Measurements from ENCODE around the gene FAM222A.

Gene FAM222A

DNA sequence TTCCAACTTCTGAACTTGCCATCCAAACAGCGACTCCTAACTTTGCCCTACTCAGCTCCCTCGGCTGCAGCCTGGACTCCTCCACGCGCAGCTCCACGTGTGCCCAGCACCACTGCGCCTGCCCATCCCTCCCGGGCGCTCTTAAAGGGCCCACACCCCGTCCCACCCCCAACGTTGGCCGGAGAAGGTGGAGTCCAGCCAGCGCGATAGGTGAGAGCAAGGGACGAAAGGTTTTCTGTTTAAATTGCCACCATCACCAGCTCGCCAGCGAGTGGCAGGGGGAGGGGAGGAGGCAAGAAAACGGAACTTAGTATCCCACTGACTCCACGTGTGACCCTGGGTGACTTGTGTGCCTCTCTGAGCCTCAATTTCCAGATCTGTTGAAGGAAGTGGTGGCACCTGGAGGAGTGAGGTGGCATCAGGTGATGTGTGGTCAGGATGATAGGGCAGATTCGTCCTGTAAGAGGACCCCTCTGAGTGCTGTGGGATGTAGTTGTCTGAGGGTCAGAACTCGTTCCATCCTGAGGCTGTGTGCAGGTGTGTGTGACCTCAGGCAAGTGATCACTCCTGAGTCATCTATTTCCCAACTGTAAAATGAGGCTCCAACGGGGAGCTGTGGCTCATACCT is 59.9 kb downstream of the FAM222A start:
- DNase-seq (ENCODE audit: low read depth): no peak

DNA sequence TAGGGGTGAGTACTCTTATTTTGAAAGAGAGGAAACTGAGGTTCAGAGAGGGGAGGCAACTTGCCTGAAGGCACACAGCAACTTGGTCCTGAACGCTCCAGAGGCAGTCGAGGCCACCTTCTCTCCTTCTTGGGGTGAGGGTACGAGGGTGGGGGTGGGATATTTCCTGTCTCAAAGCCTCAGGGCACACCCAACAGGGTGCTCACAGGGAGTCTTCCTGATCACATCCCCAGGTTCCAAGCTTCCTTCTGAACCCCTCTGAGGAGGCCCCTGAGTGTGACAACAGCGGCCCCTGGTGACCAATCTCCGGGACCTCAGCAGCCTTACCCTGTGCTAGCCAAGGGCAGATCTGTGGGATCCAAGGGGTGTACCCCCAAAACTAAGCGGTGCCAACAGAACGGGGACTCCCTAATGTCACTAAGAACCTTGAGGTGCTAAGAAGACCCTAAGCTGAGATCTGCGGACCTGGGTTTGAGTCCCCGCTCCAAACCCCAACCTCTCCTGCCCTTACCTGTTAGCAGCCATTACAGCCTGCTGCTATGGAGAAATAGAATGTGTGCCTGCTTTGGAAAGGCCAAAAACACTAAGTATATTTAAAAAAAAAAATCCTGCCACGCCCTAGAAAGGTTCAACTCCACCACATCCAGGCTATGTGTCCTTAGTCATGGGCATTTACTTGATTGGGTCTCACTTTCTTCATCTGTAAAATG is 61.7 kb downstream of the FAM222A start:
- DNase-seq (ENCODE audit: low read depth): no peak

DNA sequence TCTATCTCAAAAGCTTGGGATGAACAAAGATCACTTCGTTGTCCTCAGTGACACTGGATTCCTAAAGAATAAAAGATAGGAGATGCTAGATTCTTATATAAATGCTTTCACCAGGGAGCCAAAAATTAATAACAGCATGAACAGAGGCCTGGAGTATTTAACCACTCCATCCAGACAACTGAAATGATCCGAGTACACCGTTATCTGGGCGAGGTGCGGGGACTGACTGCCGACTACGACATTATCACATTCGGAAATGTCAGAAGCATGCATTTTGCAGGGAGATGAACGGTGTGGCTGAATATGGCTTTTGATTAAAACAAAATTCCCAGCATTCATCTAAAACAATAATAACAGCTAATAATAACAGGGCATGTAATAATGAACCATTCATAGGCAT is 63.0 kb downstream of the FAM222A start:
- no peak for DNase-seq (ENCODE audit: low read depth)

DNA sequence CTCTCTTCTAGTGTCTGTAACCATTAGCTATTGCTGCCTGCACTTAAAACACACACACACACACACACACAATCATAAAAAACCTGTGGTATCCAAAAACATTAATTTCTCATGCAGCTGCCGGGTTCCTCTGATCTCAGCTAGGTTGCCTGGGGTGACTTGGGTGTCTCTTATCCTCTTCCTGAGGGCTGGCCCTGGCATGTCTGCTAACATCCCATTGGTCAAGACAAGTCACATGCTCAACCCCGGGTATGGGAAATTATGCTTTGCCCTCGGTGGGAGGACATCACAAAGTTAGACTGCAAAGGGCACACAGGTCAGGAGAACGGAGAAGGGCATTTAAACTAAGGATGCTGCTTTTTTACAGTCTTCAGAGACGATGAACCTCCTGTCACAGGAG is 63.9 kb downstream of the FAM222A start:
- DNase-seq (ENCODE audit: low read depth): no peak

DNA sequence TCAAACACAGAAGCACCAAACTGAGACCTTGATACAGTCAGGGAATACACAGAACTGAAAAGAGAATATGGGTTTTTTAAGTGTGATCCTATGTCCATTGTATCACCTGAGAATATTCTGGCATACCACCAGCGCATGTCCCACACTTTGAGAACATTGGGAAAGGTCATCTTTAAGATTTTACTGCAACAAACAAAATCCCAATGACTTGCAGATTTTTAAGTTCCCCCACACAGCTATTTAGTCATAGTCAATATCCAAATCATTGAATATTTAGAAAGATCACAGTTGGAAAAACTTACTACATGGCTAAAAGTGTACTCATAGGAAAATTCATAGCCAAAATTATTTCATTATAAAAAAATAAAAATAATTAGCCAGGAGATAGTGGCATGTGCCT is 65.1 kb downstream of the FAM222A start:
- no peak for DNase-seq (ENCODE audit: low read depth)

DNA sequence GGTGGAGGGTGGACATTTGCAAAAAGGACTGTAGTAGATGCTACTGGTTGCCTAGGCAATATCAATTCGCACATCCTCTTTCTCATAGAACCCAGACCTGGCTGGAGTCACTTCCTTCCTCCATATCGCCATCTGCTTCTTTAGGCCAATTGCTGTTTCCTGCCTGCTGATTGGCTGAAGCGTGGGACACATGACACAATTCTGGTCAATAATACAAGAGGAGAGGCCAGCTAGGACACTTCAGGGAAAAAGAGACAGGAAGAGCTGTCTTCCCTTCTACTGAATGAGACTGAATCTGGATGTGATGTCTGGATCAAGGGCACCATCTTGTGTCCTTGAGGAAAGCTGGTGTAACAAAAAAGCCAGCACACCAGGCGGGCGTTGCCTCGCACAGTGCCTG is 65.8 kb downstream of the FAM222A start:
- no peak for DNase-seq (ENCODE audit: low read depth)

DNA sequence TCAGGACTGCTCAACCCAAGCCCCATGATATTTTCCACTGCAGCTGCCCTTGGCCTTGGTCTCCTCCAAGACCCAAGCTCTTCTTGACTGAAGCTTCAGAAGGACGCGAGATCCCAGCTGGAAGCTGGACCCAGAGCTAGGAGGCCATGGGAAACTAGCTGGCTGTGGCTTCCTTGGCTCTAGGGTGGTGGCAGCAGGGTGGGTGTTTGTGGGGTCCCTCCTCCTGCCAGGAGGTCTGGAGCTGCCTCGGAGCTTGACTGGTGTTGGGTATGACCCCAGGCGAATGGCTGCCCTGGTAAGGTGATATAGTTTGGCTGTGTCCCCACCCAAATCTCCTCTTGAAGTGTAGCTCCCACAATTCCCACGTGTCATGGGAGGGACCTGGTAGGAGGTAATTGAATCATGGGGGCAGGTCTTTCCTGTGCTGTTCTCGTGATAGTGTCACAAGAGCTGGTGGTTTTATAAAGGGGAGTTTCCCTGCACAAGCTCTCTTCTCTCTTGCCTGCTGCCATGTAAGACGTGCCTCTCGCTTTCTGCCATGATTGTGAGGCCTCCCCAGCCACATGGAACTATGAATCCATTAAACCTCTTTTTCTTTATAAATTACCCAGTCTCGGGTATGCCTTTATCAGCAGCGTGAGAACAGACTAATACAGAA is 68.2 kb downstream of the FAM222A start:
- no peak for DNase-seq (ENCODE audit: low read depth)

DNA sequence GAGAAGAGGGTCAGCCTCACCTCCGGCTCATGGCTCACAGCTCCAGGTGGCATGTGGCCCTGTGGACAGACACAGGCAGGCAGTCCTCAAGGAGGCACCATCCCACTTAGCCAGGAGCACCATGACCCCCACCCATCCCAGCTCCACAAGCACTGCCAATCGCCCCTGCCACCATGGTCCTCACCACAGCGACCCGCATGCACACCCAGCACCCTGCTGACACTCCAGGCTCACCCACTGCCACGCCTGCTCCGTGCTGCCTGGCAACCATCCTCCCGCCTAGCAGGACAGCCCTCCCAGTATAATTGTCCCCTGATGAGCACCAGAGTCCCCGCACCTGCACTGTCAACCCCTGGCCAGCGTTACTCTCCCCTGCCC is 68.7 kb downstream of the FAM222A start:
- DNase-seq (ENCODE audit: low read depth): no peak

DNA sequence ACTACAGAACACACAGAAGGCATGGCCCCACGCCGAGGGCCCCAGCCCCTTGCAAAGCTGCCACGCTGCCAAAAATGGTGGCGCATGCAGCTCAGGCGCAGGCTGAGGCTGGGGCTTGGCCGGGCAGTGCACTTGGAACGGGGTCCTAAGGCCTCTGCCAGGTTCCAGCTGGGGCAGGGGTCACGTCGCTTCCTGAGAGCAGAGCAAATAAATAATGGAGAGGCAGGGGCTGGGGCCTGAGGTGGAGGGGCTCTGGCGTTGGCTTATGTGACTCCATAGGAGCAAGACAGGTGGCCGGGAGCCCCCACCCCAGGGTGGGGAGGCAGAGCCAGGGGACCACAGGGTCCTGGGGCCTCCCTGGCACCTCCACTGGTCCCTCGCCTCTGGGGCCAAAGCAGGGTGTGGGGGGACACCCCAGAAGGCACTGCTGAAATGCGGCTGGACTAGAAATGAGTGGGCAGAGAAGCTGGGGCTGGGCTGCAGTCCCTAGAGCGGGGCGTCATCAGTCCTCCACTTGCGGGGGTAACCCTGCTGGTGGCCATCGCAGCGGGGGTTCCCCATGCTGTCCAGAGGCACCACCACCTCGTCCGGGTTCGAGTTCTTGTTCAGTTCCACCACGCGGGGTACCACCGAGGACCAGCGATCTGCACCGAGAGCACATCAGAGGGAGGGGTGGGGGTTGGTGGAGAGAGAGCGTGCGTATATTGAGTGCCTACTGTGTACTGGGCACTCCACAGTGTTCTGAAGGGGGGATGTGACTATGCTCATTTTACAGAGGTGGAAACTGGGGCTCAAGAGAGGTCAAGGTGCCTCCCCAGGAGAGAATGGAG is 69.7 kb downstream of the FAM222A start:
- no peak for DNase-seq (ENCODE audit: low read depth)

DNA sequence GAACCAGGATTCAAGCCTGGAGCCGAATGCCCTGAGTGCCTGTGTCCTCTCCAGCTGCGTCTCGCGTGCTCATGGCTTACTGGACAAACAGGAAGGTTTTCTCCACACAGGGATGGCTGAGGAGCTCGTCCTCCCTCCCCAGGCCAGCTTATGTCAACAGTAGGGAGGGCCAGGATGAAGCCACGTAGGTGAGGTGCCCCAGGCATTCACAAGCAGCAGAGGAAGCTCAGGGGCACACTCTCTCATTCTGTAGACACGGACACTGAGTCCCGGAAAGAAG is 70.3 kb downstream of the FAM222A start:
- no peak for DNase-seq (ENCODE audit: low read depth)

DNA sequence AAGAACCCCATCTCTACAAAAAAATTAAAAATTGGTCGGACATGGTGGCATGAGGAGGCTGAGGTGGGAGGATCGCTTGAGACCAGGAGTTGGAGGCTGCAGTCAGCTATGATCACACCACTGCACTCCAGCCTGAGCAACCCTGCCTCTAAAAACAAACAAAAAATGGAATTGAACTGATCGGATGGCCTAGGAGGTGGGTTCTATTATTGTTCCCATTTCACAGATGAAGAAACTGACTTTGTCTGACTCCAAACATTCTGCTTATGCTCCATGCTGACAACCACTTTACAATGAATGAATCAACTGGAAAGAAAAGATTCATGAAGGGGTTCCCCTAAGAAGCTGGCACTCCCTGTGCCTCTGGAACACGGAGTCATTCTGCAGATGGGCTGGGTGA is 72.2 kb downstream of the FAM222A start:
- no peak for DNase-seq (ENCODE audit: low read depth)

DNA sequence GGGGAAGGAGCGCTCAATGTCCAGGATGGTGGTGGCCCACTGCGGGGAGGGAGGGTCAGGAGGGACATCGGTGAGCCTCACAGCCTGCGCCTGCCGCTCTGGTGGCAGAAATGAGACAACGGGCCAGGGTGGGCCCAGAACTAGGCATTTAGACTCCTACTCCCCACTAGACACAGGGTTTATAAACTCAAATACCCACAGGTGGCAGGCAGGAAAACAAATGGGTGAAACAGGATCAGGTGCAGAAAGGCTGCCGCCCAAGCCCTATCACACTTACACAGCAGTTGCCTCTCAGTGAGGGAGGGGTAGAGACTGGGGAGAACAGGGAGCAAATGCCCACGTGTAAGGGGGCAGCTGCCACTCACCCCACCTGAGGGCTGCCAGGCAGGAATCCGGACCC is 73.2 kb downstream of the FAM222A start:
- DNase-seq (ENCODE audit: low read depth): no peak

DNA sequence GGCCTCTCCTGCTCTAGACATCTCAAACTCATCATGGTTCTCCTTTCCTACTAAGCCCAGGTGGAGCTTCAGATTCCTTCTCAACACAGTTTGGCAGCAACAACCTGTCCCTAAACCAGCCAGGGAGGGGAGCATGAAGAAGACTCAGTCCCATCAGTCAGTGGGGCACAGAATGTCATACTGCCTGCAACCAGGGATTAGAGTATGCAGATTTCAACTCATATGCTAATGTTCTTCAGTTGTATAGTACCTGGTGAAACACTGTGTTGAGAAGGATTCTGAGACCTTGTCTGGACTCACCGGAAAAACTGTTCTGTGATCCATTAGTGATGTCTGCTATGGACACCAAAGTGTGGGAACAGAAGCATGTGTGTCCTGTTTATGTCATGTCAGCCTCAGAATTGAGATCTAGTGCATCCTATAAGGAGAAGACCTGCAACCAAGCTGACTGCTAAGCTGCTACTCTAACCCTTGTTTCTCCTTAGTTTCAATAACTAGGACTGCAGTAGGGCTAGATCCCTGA is 76.0 kb downstream of the FAM222A start:
- no peak for DNase-seq (ENCODE audit: low read depth)

DNA sequence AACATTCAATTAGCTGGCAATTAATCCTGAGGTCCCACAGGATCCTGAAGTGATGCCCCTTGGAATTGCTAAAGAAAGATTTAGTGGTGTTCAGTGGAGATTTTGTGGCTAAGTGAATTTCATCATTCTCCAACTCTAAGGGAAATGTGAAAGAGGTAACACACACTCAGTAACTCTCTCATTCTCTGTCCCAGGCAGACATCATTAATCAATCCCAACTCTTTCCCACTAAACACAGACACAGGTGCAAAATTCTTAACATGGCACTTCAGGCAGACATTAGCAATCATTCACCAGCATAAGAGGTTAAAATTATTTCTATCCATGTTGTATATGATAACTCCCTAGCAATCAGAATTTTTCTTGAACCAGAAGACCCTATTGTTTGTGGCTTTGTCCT is 79.4 kb downstream of the FAM222A start:
- no peak for DNase-seq (ENCODE audit: low read depth)

DNA sequence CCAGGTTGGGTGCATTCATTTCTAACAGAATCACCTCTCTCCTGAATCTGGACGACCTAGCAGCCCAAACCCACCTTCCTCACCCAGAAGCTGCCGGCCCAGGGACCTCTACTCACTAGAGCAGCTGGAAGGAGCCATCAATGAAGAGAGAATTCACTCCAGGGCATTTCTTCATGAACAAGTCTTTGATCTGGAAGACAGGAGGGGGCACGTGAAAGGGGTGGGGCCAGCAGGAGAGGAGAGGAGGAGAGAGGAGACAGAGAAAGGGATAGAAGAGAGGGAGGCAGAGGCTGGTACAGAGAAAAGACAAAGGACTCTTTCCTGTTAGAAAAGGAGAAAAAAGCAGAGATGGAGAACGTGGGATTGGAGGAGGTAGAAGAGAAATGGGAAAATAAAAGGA is 79.8 kb downstream of the FAM222A start:
- no peak for DNase-seq (ENCODE audit: low read depth)

DNA sequence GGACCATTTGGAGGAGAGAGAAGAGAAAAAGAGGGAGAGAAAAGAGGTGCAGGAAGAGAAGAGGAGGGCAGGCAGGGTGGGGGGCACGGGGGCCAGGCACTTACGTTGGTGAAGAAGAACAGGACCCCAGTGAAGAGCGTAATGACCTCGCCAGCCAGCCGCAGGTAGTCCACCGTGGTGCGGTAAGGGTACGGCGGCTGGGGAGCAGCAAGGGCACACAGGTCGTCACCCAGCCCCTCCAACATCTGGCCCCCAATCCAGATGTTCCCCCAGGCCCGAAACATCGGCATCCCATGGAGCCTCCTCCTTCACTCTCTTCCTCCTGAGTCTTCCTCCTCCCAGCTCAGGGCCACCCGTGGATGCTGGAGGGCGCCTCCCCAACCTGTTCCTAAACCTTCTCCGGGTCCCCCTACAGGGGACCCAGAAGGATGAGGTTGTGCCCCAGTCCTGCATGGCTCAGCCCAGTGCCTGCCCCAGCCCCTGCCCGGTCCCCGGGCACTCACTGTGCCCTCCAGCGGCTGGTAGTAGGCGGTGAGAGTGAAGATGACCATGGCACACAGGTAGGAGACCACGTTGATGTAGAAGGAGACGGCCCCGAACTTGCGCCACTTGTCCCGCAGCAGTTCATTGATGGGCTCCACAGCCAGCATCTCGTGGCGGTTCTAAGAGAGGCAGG is 80.3 kb downstream of the FAM222A start:
- DNase-seq (ENCODE audit: low read depth): no peak

DNA sequence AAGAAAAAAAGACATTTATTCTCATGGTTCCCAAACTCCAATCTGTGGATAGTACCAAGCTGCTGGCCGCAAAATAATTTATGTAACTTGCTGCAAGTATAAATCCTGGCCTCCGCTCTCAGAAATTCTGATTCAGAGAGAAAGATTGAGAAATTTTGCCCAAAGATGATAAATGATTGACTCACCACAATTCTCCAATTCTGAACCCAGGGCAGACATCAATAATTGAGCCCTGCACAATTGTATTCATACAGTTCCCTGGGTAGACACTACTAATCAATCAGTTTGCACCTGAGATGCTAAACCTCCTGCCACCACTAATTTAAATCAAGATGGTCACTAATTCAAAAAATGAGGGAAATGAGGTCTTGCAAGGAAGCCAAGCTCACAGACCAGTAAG is 81.4 kb downstream of the FAM222A start:
- no peak for DNase-seq (ENCODE audit: low read depth)

DNA sequence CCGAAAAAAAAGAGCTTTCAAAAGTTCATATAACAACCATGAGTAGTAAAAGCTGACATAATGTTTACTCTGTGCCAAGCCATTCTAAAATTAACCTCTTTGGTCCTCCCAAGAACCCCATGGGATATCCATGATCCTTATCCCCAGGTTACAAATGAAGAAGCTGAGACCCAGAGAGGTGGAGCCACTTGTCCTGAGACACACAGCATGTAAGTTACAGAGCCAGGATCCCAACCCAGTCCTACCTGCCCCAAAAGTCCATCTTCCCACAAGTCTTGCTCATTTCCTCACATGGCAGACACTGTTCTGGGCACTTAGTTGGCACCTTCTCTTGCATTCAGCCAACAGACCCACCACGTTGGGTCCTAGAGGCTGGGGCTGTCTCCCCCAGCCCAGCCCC is 82.4 kb downstream of the FAM222A start:
- no peak for DNase-seq (ENCODE audit: low read depth)

DNA sequence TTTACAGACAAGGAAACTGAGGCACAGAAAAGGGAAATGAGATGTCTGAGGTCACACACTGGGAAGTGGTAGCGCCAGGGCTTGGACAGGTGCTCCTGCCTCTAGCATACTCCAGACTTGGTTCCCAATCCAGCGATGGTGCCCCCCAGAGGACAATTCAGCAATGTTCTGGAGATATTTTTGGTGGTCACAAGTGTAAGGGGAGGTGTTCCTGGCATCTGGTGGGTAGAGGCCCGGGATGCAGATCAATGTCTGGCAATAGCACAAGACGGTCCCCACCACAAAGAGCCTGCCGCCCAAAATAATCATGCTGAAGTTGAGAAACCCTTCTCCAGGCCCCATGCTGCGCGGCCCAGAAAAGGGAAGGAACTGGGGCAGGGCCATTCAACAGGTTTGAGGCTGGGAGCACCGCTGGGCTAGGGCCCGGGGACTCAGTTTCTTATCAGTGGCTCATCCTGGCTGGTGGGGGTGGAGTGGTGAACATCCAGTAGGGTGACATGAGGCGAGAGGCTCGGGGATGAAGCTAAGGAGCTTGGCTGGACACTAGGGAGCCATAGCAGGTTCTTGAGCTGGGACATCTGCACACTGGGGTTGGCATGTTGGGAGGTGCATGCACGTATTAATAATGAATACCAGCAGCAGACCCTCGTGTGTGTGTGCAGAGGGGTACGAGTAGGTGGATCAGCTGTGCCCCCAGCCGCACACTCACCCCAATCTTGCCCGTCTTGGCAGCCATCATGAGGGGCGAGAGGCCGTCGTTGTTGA is 84.5 kb downstream of the FAM222A start:
- no peak for DNase-seq (ENCODE audit: low read depth)

DNA sequence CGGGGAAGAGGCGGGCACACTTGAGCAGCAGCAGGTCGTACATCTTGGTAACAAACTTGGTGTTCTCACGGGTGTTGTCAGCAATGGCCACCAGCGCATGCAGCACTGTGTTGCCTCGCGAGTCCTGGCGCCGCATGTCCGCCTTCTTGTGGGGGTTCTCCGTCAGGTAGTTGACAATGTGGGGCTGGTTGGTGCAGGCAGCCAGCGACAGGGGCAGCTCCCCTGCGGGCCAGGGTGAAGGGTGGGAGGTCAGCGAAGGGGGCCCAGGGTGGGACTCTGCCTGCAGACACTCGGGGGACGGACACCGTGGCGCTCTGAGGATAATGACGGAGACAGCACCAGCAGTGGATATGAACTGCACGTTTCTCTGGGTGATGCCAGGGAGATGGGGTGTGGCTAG is 85.1 kb downstream of the FAM222A start:
- no peak for DNase-seq (ENCODE audit: low read depth)

DNA sequence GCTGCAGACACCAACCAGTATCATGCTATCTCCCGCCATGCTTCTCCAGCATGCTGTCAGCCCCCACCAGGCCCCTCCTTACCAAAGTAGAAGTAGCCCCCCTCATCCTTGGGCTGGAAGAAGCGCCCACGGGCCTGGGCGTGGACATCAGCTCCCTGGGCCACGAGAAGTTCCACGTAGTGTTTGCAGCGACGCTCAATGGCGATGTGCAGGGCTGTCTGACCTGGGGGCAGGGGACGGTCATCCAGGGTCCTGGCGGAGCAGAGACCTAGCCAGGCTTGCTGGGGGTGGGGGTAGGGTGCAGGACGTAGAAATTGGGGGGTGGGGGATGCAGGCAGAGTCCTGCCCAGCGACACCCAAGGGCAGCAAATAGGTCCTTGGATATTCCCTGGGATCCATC is 86.9 kb downstream of the FAM222A start:
- DNase-seq (ENCODE audit: low read depth): no peak

DNA sequence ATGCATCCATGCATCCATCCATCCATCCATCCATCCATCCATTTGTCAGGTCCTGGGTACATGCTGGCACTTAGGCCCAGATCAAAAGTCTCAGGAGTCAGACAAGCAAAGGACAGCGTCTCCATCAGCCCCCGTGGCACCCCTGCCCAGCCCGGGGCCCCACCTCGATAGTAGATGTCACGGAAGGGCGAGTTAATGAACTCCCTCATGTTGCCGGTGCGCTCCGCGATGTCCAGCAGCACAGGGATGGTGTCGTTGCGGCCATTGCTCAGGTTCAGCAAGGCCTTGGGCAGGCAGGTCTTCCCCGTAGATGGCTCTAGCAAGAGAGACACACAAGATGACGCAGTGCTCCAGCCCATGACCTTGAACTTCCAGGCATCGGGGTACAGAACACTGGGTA is 89.2 kb downstream of the FAM222A start:
- DNase-seq (ENCODE audit: low read depth): no peak
